Endodermal cell (in vitro differentiated cells): ENCODE data around the gene TGFBR3. TPM values are rescaled to one million over a fixed set of nuclear protein-coding genes. Genes with fewer than 3 reads are reported as not detected.

Experiments
- DNase-seq: peaks from one replicate; pipeline ENCODE4 v3.0.0-alpha.2; 2017
- H3K27ac ChIP-seq: 2 replicates; pipeline ENCODE4 v1.5.1; 2013; ENCODE audit warnings: mild to moderate bottlenecking, low read depth, low read length, moderate library complexity
- H3K27me3 ChIP-seq: 2 replicates; pipeline ENCODE4 v1.6.1; 2013; ENCODE audit warnings: mild to moderate bottlenecking, low read length, moderate library complexity; ENCODE audit not compliant: insufficient read depth, control insufficient read depth, poor library complexity, severe bottlenecking
- H3K36me3 ChIP-seq: 2 replicates; pipeline ENCODE4 v1.7.0; 2013; ENCODE audit warnings: mild to moderate bottlenecking, low read length, moderate library complexity; ENCODE audit not compliant: control insufficient read depth, insufficient read depth
- H3K4me1 ChIP-seq: one replicate; pipeline ENCODE4 v1.7.0; 2013; ENCODE audit warnings: low read length; ENCODE audit not compliant: control insufficient read depth, insufficient read depth
- H3K4me3 ChIP-seq: 2 replicates; pipeline ENCODE4 v1.5.1; 2013; ENCODE audit warnings: mild to moderate bottlenecking, low read length, moderate library complexity
- H3K9ac ChIP-seq: 2 replicates; pipeline ENCODE4 v1.6.1; 2013; ENCODE audit warnings: mild to moderate bottlenecking, low read length, moderate library complexity; ENCODE audit not compliant: poor library complexity, severe bottlenecking; ENCODE audit errors: extremely low read depth
- H3K9me3 ChIP-seq: 2 replicates; pipeline ENCODE4 v1.6.1; 2013; ENCODE audit warnings: mild to moderate bottlenecking, low read length, moderate library complexity; ENCODE audit not compliant: control insufficient read depth
- H3K27ac Mint-ChIP-seq: 2 replicates; pipeline ENCODE4 v1.8.0; 2020; ENCODE audit warnings: mixed read lengths
- H3K27me3 Mint-ChIP-seq: 2 replicates; pipeline ENCODE4 v1.8.0; 2021; ENCODE audit warnings: mild to moderate bottlenecking, mixed read lengths; ENCODE audit not compliant: insufficient read depth
- H3K36me3 Mint-ChIP-seq: 2 replicates; pipeline ENCODE4 v1.8.0; 2020; ENCODE audit warnings: low read depth, mixed read lengths
- H3K4me1 Mint-ChIP-seq: 2 replicates; pipeline ENCODE4 v1.8.0; 2020; ENCODE audit warnings: mixed read lengths
- H3K4me3 Mint-ChIP-seq: 2 replicates; pipeline ENCODE4 v1.8.0; 2020; ENCODE audit warnings: mild to moderate bottlenecking, moderate library complexity, mixed read lengths
- H3K9me3 Mint-ChIP-seq: 2 replicates; pipeline ENCODE4 v1.8.0; 2020; ENCODE audit warnings: mild to moderate bottlenecking, mixed read lengths
- WGBS, 2 experiments: methylation state at CpG; one replicate each; pipeline versions ENCODE4 v1.1.5 to v1.1.7; 2013; ENCODE audit warnings: missing lambda C conversion rate in 2 of 2, mixed read lengths in 1 of 2; ENCODE audit not compliant: insufficient coverage in 1 of 2, insufficient read length in 1 of 2; 5-methylcytosine and 5-hydroxymethylcytosine counted together
- total RNA-seq, 2 donors: library from RNA; stranded (reverse); fragmentation: NEBNext Ultra II Directional in 1 of 2; extraction: Animal tissue kit (Norgen Biotek cat#: 25700) in 1 of 2; gene quantifications; 2 replicates in 1 of 2; 3 replicates in 1 of 2; pipeline ENCODE4 v1.2.1, GENCODE V29; 2021
- TF ChIP-seq, protein P1 (sequence below): fragments of 200-600 bp; sonication (generic); conservative IDR thresholded peaks from 2 replicates; pipeline ENCODE4 v1.5.0; 2021; ENCODE audit warnings: antibody characterized with exemption, mild to moderate bottlenecking

The TGFBR3 gene
- total RNA-seq, 2 donors from 2014 or later, result 8.1 to 8.5 TPM

DNA sequence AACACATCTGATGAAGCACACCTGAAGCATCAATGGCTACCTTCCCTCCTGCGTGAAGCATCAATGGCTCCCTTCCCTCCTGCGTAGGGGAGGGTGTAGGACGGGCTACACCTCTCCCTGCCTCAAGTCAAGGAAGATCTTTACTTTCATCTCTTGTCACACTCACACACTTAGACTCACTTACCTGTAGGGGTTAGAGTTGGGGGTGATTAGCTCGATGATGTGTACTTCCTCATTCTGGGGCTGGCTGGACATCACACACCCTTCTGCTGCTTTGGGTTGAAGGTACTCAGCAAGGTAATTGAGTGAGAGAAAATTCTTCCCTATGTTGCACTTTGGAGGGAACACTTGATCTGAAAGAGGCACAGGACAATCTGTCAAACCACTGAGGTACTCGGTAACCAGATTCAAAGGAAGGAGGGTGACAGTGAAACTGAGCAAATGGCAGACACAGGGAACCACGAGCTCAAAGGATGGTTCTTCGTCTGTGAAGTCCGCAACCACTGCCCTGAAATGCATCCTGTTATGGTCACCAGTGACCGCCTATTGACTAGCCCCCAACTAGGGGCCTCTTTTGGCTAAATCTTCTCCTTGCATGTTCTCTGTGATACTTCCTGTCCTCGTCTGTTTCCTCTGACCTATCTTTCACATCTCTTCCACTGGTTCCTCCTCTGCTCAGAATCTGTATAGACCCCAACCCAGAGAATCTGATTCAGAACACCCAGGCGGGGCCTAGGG lies 156.2 kb downstream of the TGFBR3 start:
- Mint-ChIP-seq H3K27me3 (no peaks in the 10 kb centered on the region), H3K36me3 (no peaks in the 10 kb centered on the region), H3K4me3 (no peak overlapping the region), H3K4me1 (no peaks in the 10 kb centered on the region), H3K27ac (no peak overlapping the region), H3K9me3 (no peaks in the 10 kb centered on the region)
- TF ChIP-seq, protein P1, sequence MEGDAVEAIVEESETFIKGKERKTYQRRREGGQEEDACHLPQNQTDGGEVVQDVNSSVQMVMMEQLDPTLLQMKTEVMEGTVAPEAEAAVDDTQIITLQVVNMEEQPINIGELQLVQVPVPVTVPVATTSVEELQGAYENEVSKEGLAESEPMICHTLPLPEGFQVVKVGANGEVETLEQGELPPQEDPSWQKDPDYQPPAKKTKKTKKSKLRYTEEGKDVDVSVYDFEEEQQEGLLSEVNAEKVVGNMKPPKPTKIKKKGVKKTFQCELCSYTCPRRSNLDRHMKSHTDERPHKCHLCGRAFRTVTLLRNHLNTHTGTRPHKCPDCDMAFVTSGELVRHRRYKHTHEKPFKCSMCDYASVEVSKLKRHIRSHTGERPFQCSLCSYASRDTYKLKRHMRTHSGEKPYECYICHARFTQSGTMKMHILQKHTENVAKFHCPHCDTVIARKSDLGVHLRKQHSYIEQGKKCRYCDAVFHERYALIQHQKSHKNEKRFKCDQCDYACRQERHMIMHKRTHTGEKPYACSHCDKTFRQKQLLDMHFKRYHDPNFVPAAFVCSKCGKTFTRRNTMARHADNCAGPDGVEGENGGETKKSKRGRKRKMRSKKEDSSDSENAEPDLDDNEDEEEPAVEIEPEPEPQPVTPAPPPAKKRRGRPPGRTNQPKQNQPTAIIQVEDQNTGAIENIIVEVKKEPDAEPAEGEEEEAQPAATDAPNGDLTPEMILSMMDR, result no peak
- no peaks in the 10 kb centered on the region for H3K9me3 ChIP-seq
- no peaks in the 10 kb centered on the region for H3K36me3 ChIP-seq
- H3K4me3 ChIP-seq, result no peak overlapping the region
- WGBS, 2 experiments, result 89 to 97% methylated on average over 8 to 11 of the region's 11 CpGs
- H3K27me3 ChIP-seq, result no peaks in the 10 kb centered on the region
- H3K4me1 ChIP-seq, result no peaks in the 10 kb centered on the region
- H3K27ac ChIP-seq, result no peak overlapping the region
- H3K9ac ChIP-seq, result no peak overlapping the region
- no peak for DNase-seq

- no peak for DNase-seq
- Mint-ChIP-seq H3K4me1 (no peaks in the 10 kb centered on the region), H3K36me3 (no peaks in the 10 kb centered on the region), H3K4me3 (no peak overlapping the region), H3K9me3 (no peaks in the 10 kb centered on the region), H3K27me3 (no peaks in the 10 kb centered on the region), H3K27ac (no peak overlapping the region)
- Histone ChIP-seq H3K4me3 (no peak overlapping the region), H3K27me3 (no peaks in the 10 kb centered on the region), H3K27ac (no peak overlapping the region), H3K4me1 (no peaks in the 10 kb centered on the region), H3K36me3 (no peaks in the 10 kb centered on the region), H3K9me3 (no peaks in the 10 kb centered on the region), H3K9ac (no peak overlapping the region)
- TF ChIP-seq, protein P1, result no peak
- 92 to 96% methylated on average over 2 of the region's 2 CpGs for WGBS, 2 experiments
Observed at GRCh38 chr1:91727763-91728162, 158.2 kb downstream of the TGFBR3 start.

- no peaks in the 10 kb centered on the region for H3K27me3 Mint-ChIP-seq
- H3K4me3 Mint-ChIP-seq, result no peak overlapping the region
- H3K9me3 Mint-ChIP-seq, result no peaks in the 10 kb centered on the region
- no peak overlapping the region for H3K9ac ChIP-seq
- no peak overlapping the region for H3K27ac ChIP-seq
- no peaks in the 10 kb centered on the region for H3K36me3 Mint-ChIP-seq
- H3K4me1 ChIP-seq, result no peaks in the 10 kb centered on the region
- H3K27me3 ChIP-seq, result no peaks in the 10 kb centered on the region
- TF ChIP-seq, protein P1, result no peak
- H3K4me1 Mint-ChIP-seq, result no peaks in the 10 kb centered on the region
- H3K9me3 ChIP-seq, result no peaks in the 10 kb centered on the region
- 92 to 99% methylated on average over 7 of the region's 7 CpGs for WGBS, 2 experiments
- DNase-seq, result no peak
- no peaks in the 10 kb centered on the region for H3K36me3 ChIP-seq
- H3K27ac Mint-ChIP-seq, result no peak overlapping the region
- H3K4me3 ChIP-seq, result no peak overlapping the region
Observed at GRCh38 chr1:91725989-91726721, 159.8 kb downstream of the TGFBR3 start.
